ENCODE measurements around the gene KCNT1.

Gene KCNT1

GRCh38 chr9:135750786-135751185, 48.8 kb downstream of the KCNT1 start:
- Histone ChIP-seq H3K79me2 (ENCODE audit: control insufficient read depth, low read length) (no peaks in the 10 kb centered on the region), H3K4me3 (ENCODE audit: low read length) (no peak overlapping the region), H3K36me3 (ENCODE audit: control insufficient read depth, low read length) (no peaks in the 10 kb centered on the region), H3K9me2 (replicated peaks; ENCODE audit: control insufficient read depth, low read length) (no peaks in the 10 kb centered on the region), H3F3A (ENCODE audit: control insufficient read depth, insufficient read depth) (no peaks in the 10 kb centered on the region), H3K27ac (ENCODE audit: low read depth, low read length) (no peak overlapping the region), H3K9me3 (ENCODE audit: control insufficient read depth, insufficient read depth, low read length) (no peaks in the 10 kb centered on the region), H4K20me1 (ENCODE audit: control insufficient read depth, insufficient read depth, low read depth, low read length) (no peaks in the 10 kb centered on the region), H3K4me1 (ENCODE audit: control insufficient read depth, low read length) (no peaks in the 10 kb centered on the region), H3K27me3 (ENCODE audit: control insufficient read depth, low read length) (no peaks in the 10 kb centered on the region), H3K4me2 (ENCODE audit: low read length) (no peak overlapping the region)
- no peak for TF ChIP-seq EZH2phosphoT487 (IDR thresholded peaks at IDR 0.05; ENCODE audit: borderline replicate concordance, low read length)
- no peak for TF ChIP-seq CTCF (IDR thresholded peaks at IDR 0.05; ENCODE audit: low read depth, low read length, poor library complexity, severe bottlenecking)

- no peak for TF ChIP-seq EZH2phosphoT487 (IDR thresholded peaks at IDR 0.05; ENCODE audit: borderline replicate concordance, low read length)
- no peak for TF ChIP-seq CTCF (IDR thresholded peaks at IDR 0.05; ENCODE audit: low read depth, low read length, poor library complexity, severe bottlenecking)
- Histone ChIP-seq H3K4me1 (ENCODE audit: control insufficient read depth, low read length) (no peaks in the 10 kb centered on the region), H3K9me3 (ENCODE audit: control insufficient read depth, insufficient read depth, low read length) (no peaks in the 10 kb centered on the region), H3K4me2 (ENCODE audit: low read length) (no peak overlapping the region), H4K20me1 (ENCODE audit: control insufficient read depth, insufficient read depth, low read depth, low read length) (no peaks in the 10 kb centered on the region), H3F3A (ENCODE audit: control insufficient read depth, insufficient read depth) (no peaks in the 10 kb centered on the region), H3K4me3 (ENCODE audit: low read length) (no peak overlapping the region), H3K36me3 (ENCODE audit: control insufficient read depth, low read length) (no peaks in the 10 kb centered on the region), H3K27me3 (ENCODE audit: control insufficient read depth, low read length) (no peaks in the 10 kb centered on the region), H3K79me2 (ENCODE audit: control insufficient read depth, low read length) (no peaks in the 10 kb centered on the region), H3K9me2 (replicated peaks; ENCODE audit: control insufficient read depth, low read length) (no peaks in the 10 kb centered on the region), H3K27ac (ENCODE audit: low read depth, low read length) (no peak overlapping the region)
Observed at GRCh38 chr9:135751501-135751900, 49.5 kb downstream of the KCNT1 start.

GRCh38 chr9:135752281-135753204, 50.6 kb downstream of the KCNT1 start:
- TF ChIP-seq EZH2phosphoT487 (IDR thresholded peaks at IDR 0.05; ENCODE audit: borderline replicate concordance, low read length) (no peak), CTCF (IDR thresholded peaks at IDR 0.05; ENCODE audit: low read depth, low read length, poor library complexity, severe bottlenecking) (no peak)
- H3K27ac ChIP-seq (ENCODE audit: low read depth, low read length) = no peak overlapping the region
- H3K79me2 ChIP-seq (ENCODE audit: control insufficient read depth, low read length) = no peaks in the 10 kb centered on the region

More at GRCh38 chr9:135752281-135753204, 50.6 kb downstream of the KCNT1 start:
- Histone ChIP-seq H3K4me3 (ENCODE audit: low read length) (no peak overlapping the region), H3K4me2 (ENCODE audit: low read length) (no peak overlapping the region), H3K9me2 (replicated peaks; ENCODE audit: control insufficient read depth, low read length) (no peaks in the 10 kb centered on the region), H4K20me1 (ENCODE audit: control insufficient read depth, insufficient read depth, low read depth, low read length) (no peaks in the 10 kb centered on the region), H3K9me3 (ENCODE audit: control insufficient read depth, insufficient read depth, low read length) (no peaks in the 10 kb centered on the region), H3F3A (ENCODE audit: control insufficient read depth, insufficient read depth) (no peaks in the 10 kb centered on the region), H3K27me3 (ENCODE audit: control insufficient read depth, low read length) (no peaks in the 10 kb centered on the region), H3K36me3 (ENCODE audit: control insufficient read depth, low read length) (no peaks in the 10 kb centered on the region), H3K4me1 (ENCODE audit: control insufficient read depth, low read length) (no peaks in the 10 kb centered on the region)

All from DOHH2 (cell line).